CD4-positive, alpha-beta T cell treated with Interferon alpha-2 for 1 hour (primary cell): Measurements from ENCODE around the gene EDN1.
A peak's percentile ranks its signal among the peaks of the same experiment; 100 is the strongest.

Experiments
- DNase-seq, 2 donors: peaks; one replicate each; pipeline ENCODE4 v3.0.0-alpha.2; 2020 to 2022

The EDN1 gene

DNA sequence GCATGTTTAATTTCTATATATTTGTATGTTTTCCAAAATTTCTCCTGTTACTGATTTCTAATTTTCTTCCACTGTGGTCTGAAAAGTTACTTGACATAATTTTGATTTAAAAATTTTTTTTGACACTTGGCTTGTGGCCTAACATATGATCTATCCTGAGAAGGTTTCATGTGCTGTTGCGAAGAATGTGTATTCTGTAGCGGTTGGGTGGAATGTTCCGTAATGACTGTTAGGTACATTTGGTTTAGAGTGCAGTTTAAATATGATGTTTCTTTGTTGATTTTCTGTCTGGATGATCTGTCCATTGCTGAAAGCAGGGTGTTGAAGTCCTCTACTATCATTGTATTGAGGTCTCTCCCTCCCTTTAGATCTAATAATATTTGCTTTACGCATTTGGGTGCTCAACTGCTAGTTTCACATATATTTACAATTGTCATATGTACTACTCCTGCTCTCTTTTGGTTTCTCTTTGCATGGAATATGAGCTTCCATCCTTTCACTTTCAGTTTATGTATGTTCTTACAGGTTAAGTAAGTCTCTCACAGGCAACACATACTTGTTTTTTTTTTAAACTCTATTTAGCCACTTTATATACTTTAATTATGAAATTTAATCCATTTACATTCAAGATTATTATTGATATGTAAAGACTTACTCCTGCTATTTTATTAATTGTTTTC lies 19.5 kb upstream of the EDN1 start:
- DNase-seq = no peak

DNA sequence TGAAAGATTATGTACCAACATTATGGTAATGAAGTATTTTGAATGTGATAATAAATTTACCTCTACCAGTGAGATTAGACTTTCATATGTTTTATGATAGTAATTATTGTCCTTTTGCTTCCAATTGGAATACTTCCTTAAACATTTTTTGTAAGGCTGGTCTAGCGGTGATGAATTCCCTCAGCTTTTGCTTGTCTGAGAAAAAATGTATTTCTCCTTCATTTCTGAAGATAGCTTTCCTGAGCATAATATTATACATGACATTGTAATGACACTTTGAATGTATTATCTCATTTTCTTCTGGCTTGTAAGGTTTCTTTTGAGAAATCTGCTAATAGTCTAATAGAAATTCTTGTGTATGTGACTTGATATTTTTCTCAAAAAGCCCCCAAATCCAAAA lies 18.6 kb upstream of the EDN1 start:
- DNase-seq = no peak

DNA sequence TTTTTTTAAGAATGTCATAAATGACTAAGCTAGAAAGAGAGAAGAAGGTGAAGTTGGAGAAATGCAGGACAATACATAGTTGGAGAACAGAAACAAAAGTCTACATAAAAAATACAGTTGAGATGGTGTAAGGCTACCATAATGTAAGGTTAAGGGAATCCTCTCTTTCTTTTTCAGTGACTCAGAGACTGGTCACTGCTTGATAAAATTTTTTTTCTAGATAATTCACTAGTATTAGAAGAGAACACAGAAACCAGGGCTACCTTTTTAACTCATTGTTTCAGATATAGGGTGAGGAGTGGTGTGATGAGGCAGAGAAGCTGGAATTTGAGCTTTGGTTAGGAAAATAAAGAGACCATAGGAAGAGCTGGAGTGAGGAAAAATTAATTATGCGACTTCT lies 18.2 kb upstream of the EDN1 start:
- no peak for DNase-seq

DNA sequence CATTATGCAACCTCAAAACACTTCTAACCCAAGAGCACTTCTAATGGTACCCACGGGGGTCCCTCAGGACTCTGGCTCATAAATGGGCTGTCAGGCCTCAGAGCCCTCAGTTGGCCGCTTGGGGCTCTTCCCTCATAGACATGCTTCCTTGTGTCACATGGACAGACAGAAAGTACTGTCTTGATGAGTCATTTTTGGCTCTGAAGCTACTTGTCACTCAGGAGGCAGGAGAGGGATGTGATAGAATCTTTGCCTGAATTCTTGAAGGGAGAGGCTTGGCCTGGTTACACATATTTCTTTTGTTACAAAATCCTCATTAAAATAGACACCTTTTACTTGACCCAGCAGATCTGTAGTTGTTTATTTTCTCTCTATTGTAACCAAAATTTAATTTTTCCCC lies 15.1 kb upstream of the EDN1 start:
- no peak for DNase-seq

DNA sequence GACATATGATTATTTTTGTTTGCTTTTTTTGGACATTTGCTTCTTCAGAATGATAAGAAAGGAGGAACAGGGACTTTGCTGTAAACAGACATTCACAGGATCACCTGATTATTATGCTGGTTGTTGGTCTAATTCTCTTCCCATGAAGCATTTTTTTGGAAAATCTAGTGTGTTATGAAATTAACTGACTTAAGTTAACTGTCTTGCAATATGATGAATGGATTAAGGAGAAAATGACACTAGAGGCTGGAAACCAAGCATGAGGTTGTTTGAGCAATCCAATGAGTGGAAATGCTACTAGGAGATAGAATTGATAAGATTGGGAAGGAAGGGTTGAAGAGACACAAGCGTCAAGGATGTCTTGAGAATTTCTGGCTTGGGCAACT lies 13.2 kb upstream of the EDN1 start:
- no peak for DNase-seq

DNA sequence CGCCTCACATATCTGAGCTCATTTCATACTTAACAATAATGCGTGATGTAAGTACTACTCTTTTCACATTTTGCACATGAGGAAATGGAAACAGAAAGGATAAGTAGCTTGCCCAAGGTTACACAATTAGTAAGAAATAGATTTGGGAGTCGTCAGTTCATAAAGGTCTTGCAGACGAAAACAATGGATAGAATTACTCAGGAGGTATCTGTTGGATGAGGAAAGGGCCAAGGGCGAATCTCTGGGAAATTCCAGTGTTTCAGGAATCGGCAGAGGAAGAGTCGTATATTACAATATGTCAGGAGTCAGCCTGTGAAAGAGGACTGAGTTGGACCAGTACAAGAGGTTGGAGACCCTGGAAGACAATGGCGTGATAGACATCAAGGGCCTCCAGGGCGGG lies 12.8 kb upstream of the EDN1 start:
- no peak for DNase-seq

DNA sequence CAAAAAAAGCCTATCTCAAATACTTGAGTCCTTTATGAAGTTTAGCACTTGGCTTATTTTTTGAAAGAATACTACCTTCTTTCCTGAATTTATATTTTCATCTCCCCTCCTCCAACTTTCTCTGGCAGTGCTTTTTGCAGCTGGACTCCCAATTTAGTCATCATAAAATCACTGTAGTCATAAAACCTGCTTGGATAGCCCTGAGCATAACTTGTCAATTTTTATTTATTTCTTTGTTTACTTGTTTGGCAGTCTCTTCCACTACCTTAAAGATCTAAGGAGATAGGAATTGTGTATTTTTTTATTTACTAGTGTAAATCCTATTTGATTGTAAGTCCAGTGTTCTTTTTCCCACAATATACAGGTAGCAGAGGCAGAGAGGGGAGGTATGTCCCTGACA lies 11.2 kb upstream of the EDN1 start:
- no peak for DNase-seq

DNA sequence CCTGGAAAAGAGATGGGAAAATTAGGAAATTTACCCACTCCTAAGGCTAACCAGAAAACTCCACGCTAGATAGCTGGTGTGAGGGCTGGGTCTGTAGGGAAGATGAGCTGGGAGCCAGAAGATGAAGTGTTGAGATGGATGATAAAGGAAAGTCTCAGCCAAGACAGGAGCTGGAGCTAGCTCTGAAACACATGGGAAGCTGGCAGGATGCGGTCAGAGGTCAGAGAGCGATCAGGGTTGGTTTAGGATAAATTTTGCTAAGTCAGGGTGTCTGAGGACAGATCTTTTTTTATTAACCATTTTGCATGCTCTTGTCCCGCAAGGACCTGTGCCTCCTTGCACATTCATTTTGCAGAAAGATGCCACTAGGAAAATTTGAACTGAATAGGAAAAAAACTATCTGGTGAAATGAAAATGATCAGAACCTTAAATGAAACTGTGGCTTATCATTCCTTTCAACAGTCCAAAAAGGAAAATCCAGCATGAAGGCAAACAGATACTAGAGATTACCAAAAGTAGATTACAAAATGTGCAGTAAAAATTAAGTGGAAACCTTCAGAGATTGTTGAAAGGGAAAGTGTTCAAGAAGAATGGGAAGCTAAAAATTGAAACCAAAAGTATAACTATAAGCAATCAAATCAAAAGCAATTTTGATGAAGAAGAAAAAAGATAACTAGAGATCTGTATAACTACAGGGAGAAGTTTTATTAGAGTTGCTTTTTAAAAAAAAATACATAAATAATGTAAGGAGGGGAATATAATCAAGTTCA lies 10.7 kb upstream of the EDN1 start:
- DNase-seq = no peak

DNA sequence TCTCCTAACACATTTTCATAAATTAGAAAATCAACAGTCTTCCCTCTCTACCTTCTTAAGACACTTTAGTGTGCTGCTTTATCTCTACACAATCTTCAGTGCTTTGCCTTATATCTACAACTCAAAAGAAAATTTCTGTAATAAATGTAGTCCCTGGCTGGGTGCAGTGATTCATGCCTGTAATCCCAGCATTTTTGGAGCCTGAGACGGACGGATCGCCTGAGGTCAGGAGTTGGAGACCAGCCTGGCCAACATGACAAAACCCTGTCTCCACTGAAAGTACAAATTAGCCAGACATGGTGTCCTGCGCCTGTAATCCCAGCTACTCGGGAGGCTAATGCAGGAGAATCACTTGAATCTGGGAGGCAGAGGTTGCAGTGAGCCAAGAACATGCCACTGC lies 9.7 kb upstream of the EDN1 start:
- no peak for DNase-seq

DNA sequence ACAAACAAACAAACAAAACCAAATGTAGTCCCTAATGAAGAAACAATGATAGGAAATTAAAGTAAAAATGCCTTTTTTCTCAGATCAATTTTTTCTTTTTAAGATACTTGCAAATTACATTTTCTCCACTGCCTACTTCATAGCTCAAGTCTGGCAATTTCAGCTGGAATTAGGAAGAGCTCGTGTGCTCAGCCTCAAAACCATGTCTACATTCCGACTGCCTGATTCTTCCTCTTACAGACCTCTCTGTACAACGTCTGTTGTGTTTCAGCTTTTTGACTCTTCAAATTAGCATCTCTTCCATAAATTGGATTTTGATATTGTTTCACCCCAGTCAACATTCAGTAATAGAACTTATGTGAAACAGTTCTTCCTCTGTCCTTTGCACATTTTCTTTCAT lies 9.3 kb upstream of the EDN1 start:
- DNase-seq = no peak

DNA sequence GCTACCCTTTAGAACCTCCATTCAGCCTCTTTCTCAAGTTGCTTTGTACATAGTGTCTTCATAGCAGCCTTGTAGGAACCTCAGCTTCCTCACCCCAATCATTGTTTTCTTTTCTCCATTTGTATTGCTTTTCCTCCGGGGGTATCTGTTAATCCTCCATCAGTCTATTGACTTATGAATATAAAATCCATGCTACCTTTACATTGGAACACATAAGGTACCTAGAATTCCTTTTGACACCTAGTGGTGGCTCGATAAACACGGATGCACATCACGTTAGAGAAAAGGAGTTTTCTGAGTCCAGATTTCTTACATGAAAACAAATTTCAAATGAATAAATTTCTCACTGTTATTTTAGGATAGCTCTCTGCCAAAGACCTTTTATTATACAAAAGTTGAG lies 6.3 kb upstream of the EDN1 start:
- no peak for DNase-seq

DNA sequence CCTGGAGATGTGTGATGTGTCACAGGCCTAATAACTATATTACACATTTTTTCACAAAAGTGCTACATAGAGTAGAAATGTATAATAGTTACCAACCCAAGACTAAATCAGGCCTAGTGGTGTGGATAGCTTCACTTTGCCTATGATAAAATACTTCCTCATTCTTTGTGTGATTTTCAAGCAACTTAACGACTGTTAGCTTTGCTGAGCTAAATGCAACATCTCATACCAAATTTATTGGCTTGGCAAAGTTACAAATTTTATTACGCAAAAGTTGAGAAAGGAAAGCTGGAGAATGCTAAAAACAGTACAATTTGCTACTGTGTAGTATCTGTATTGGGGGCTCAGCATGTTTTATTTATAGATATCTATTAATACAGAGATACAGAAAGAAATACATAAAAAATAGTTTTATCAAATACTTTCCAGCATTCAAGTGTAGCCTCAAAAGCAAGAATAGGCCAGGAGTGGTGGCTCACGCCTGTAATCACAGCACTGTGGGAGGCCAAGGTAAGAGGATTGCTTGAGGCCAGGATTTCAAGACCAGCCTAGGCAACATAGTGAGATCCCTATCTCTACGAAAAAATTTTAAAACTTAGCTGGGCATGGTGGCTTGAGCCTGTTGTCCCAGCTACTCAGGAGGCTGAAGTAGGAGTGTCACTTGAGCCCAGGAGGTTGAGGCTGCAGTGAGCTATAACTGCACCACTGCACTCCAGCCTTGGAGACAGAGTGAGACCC lies 3.6 kb upstream of the EDN1 start:
- no peak for DNase-seq

DNA sequence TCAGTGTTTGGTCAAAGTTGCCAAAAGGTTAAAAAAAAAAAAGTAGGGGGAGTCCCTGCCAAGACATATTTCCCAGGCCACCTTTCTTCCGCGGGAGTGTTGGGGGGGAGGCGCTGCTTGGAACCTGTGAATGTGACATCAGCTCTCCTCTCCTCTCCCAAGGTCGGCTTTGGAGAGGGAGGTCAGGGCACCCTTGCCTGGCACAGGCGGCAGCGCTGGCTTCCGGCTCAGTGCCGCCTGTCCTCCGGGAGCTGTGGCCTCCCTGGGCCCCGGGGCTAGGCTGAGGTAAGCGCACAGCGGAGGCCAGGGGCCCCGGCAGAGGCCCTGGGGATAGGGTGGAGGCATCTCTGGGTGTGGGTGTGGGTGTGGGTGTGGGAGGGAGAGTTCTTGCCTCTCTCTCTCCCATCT lies 1.9 kb upstream of the EDN1 start:
- DNase-seq = no peak

DNA sequence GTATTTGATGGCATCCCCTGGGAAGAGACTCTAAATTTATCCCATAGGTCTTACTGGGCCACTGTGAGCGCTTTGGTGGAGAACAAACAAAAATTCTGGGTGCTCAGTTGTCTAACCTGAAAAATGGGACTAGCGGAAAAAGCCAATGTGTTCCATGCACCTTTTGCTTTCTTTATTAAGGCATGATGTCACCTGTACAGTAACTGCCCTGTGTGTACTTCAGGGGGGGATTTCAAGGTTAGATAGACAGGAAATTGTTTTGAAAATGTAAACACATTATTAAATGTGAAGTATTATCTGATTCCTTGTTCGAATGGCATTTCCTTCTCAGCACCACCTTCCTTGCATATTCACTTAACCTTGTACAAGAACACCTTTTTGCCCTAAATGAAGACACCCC lies 1.2 kb upstream of the EDN1 start:
- DNase-seq = no peak

DNA sequence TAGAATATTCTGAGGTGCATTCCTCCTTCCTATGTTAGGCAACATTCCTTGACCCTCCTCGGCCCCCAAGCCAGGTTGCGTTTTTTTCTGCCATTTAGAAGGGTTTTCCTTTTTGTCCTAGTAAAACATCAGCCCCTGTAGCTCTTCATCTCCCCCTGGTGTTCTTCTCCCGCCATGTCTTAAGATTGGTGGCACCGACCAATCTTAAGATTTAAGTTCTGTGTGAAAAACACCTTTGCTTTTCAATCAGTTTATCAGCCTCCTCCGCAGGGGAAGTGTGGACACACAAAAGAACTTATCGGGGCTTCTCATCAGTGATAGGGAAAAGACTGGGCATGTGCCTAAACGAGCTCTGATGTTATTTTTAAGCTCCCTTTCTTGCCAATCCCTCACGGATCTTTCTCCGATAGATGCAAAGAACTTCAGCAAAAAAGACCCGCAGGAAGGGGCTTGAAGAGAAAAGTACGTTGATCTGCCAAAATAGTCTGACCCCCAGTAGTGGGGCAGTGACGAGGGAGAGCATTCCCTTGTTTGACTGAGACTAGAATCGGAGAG lies 719 bp upstream of the EDN1 start:
- DNase-seq = peak; percentile 18 to 48

DNA sequence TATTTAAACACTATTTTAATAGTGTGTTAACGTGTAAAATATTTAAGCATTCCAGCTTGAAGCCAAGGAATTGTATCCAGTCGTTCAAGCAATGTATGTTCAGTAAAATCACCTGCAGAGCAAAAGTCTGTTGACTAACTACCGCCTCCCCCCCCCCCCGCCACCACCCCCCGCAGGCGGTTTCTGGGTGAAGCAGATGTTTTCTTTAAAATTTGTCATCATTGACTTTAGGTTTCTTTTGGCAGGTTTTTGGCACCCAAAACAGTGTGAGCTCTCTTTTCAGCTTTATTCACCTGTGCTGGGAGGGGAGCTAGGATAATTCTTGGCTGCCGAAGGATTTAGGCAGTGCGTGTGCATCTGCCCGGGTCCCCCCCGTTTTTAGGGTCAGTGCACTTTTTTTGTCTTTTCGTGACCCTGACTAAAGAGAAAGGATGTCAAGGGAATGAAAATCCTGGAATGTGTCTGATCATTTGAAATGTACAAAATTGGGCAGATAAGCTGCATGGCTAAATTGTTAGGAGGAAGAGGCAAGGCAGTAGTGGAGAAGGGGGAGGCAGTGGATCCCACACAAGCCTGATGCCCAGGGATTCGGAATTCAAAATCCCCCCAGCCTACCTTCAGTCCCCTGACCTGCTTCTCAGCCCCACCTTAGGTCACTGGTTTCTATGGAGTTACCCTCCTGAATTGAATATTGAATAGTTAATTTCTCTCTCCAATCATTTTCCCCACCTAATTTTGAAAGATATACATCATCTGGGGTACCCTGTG lies 1.1 kb downstream of the EDN1 start:
- no peak for DNase-seq

DNA sequence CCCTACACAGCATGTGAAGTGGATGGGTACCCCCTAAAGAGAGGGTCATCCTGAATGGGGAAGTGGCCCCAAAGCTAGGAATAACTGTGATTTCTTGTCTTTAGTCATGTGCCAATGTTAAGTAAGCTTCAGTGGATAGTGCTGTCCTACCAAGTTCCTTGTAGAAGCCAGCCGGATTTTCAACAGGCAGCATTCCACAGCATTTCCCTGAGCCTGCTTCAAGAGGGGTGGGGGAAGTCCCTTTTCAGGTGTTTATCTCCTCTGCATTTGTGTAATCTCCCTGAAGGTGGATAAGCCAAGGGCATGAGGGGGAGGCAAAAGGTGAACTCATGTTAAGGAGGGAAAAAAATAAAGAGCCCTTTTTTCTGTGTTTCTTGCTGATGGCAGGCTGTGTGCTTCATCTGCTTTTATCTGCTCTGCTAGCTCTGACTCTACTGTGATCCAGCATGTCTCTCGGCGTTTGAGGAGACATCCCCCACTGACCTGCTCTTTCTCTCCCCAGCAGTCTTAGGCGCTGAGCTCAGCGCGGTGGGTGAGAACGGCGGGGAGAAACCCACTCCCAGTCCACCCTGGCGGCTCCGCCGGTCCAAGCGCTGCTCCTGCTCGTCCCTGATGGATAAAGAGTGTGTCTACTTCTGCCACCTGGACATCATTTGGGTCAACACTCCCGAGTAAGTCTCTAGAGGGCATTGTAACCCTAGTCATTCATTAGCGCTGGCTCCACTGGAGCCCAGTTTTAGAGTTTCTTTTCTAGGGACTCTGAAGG lies 1.9 kb downstream of the EDN1 start:
- DNase-seq = no peak

DNA sequence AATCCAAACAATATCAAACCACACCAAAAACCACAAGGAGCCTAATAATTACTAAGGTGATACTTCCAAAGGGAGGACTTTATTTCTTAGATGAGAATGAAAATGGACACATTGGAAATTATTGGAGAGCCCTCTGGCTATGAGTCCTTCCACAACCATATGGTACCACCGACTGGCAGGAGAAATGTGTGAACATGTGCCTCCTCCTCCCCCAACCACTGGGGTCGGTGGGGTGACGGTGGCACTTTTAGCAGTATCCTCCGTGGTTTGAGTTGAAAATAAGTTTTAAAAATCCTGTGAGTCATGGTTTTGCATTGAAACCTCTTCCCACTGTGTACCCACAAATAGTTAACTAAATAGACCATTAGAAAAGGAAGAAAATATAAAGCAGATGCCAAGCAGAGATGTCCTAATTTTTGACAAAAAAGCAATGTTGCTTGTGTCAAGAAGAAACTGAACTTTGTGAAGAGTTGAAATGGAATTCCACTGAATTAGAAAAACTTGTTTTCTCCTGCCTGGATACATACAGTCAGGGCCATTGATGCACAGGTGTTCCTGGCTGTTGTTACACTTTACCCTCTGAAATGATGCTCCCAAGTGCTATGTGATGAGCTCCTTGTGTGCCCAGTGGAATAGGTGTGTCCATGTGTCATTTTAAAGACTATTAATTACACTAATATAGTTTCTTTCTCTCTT lies 3.2 kb downstream of the EDN1 start:
- no peak for DNase-seq

DNA sequence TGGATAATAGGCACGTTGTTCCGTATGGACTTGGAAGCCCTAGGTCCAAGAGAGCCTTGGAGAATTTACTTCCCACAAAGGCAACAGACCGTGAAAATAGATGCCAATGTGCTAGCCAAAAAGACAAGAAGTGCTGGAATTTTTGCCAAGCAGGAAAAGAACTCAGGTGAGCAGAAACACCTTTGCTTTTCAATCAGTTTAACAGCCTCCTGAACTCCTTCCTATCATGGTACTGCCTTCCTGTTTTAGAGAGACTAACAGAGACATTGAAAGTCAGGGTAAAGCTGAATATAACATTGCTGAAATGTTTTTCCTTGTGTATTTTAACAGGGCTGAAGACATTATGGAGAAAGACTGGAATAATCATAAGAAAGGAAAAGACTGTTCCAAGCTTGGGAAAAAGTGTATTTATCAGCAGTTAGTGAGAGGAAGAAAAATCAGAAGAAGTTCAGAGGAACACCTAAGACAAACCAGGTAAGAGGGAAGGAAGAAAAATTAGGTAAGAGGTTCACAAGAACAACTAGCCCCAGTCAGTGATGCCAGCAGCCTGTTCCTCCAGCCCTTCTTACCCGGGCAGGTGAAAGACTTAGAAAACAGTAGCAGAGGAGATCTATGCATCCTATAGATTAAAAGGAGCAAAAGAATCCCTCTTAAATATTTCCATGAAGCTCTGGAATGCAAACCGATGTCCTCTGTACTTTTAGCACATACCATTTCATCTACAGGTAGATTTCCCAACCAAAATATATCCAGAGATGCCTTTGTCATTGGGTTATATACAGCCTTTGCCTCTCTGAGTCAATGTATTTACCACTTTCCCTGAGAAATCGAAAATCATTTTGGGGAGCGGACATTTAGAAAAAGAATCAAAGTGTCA lies 4.0 kb downstream of the EDN1 start:
- no peak for DNase-seq

DNA sequence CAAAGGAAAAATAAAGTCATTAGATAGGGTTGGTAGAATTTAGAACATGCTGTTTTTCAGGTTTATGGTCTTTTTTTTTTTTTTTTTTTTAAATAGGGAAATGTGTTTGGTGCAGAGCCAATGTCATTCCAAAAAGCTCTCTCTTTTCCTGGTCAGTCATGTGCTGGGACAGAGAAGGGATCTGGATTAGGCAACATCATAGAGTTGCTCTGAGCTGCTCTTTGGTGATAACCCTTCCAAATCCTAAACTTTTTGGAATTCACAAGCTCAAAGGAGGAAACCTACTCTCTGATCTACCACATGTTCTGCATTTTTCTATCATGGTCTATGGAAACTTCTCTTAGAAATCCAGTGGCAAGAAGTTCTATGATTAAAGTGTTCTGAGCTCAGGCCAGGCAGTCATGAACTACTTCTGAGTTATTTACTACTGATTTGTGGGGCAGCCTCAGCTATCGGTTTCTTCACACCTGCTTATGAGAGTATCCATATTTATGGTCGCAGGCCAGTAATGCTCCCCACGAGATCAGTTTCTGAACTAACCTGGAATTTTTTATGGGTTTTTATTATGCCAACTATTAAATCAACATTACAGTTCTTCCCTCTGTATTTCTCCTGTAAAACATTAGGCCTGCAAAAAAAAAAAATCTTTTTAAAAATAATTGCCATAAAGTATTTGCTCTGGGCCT lies 4.8 kb downstream of the EDN1 start:
- no peak for DNase-seq
